CD14-positive monocyte (primary cell): ENCODE results near the gene GSE1. TPM values are rescaled to one million over a fixed set of nuclear protein-coding genes. Genes with fewer than 3 reads are reported as not detected.
A peak's percentile ranks its signal among the peaks of the same experiment; 100 is the strongest.

ENCODE experiments used
- DNase-seq, 3 donors: peaks; one replicate each; pipeline ENCODE4 v3.0.0-alpha.2; 2011 to 2022
- H2AFZ ChIP-seq: 2 replicates; pipeline ENCODE4 v1.6.0; 2012; ENCODE audit warnings: mild to moderate bottlenecking, low read depth, low read length, inconsistent platforms; ENCODE audit not compliant: insufficient read depth, poor library complexity, severe bottlenecking
- H3K27ac ChIP-seq, 2 donors: 1 replicate in 1 of 2; 2 replicates in 1 of 2; pipeline ENCODE4 v1.5.1; 2012 to 2013; ENCODE audit warnings: low read length in 2 of 2, control low read depth in 1 of 2, inconsistent platforms in 1 of 2, low read depth in 1 of 2, mild to moderate bottlenecking in 1 of 2
- H3K27me3 ChIP-seq, 2 donors: one replicate each; pipeline versions ENCODE4 v1.6.0 to v1.6.1; 2011 to 2013; ENCODE audit warnings: low read length in 2 of 2; ENCODE audit not compliant: control insufficient read depth in 2 of 2, insufficient read depth in 2 of 2
- H3K36me3 ChIP-seq, 2 donors: replicated peaks in 1 of 2; 1 replicate in 1 of 2; 2 replicates in 1 of 2; pipeline versions ENCODE4 v1.5.1 to v1.6.1; 2012 to 2013; ENCODE audit warnings: low read length in 2 of 2, control low read depth in 1 of 2, inconsistent platforms in 1 of 2, mild to moderate bottlenecking in 1 of 2; ENCODE audit not compliant: insufficient read depth in 2 of 2, control insufficient read depth in 1 of 2
- H3K4me1 ChIP-seq, 2 donors: 1 replicate in 1 of 2; 2 replicates in 1 of 2; pipeline versions ENCODE4 v1.5.1 to v1.6.1; 2012 to 2013; ENCODE audit warnings: low read length in 2 of 2, control low read depth in 1 of 2, inconsistent platforms in 1 of 2, mild to moderate bottlenecking in 1 of 2, moderate library complexity in 1 of 2; ENCODE audit not compliant: insufficient read depth in 2 of 2, control insufficient read depth in 1 of 2
- H3K4me2 ChIP-seq: replicated peaks from 2 replicates; pipeline ENCODE3; 2012; ENCODE audit warnings: low read length, moderate library complexity, mild to moderate bottlenecking; ENCODE audit not compliant: poor library complexity, severe bottlenecking; ENCODE audit errors: extremely low read depth
- H3K4me3 ChIP-seq, 3 experiments: fragments of 200-600 bp in 1 of 3; sonication (generic) in 1 of 3; replicated peaks in 1 of 3; 1 replicate in 2 of 3; 2 replicates in 1 of 3; pipeline ENCODE4 v1.5.1; 2011 to 2013; ENCODE audit warnings: low read length in 3 of 3, mild to moderate bottlenecking in 3 of 3, control low read depth in 2 of 3, low read depth in 2 of 3, inconsistent platforms in 1 of 3, moderate library complexity in 1 of 3
- H3K79me2 ChIP-seq: 2 replicates; pipeline ENCODE4 v1.6.0; 2012; ENCODE audit warnings: mild to moderate bottlenecking, control low read depth, inconsistent platforms, low read length, moderate library complexity; ENCODE audit not compliant: insufficient read depth
- H3K9ac ChIP-seq: 2 replicates; pipeline ENCODE4 v1.6.0; 2017; ENCODE audit warnings: low read length, mild to moderate bottlenecking; ENCODE audit not compliant: insufficient read depth, poor library complexity, severe bottlenecking
- H3K9me3 ChIP-seq, 2 donors: replicated peaks in 1 of 2; 1 replicate in 1 of 2; 2 replicates in 1 of 2; pipeline versions ENCODE4 v1.5.1 to v1.6.1; 2012 to 2013; ENCODE audit warnings: low read length in 2 of 2, control low read depth in 1 of 2; ENCODE audit not compliant: control insufficient read depth in 1 of 2, insufficient read depth in 1 of 2
- H4K20me1 ChIP-seq: 2 replicates; pipeline ENCODE4 v1.6.0; 2012; ENCODE audit warnings: mild to moderate bottlenecking, low read length, control low read depth, moderate library complexity; ENCODE audit not compliant: insufficient read depth
- H3K27ac Mint-ChIP-seq, 7 donors: one replicate each; pipeline ENCODE4 v1.8.0; 2020; ENCODE audit warnings: mild to moderate bottlenecking in 7 of 7, mixed read lengths in 7 of 7, moderate library complexity in 6 of 7, inconsistent platforms in 2 of 7
- H3K27me3 Mint-ChIP-seq, 3 donors: one replicate each; pipeline ENCODE4 v1.8.0; 2021 to 2022; ENCODE audit warnings: low read depth in 3 of 3, mild to moderate bottlenecking in 3 of 3, mixed read lengths in 3 of 3, moderate library complexity in 3 of 3, inconsistent platforms in 1 of 3
- H3K36me3 Mint-ChIP-seq, 2 donors: one replicate each; pipeline ENCODE4 v1.8.0; 2020; ENCODE audit warnings: mixed read lengths in 2 of 2, inconsistent platforms in 1 of 2, mild to moderate bottlenecking in 1 of 2
- H3K4me1 Mint-ChIP-seq: one replicate; pipeline ENCODE4 v1.8.0; 2020; ENCODE audit warnings: mild to moderate bottlenecking, mixed read lengths
- H3K4me3 Mint-ChIP-seq, 2 donors: one replicate each; pipeline ENCODE4 v1.8.0; 2020; ENCODE audit warnings: mild to moderate bottlenecking in 2 of 2, mixed read lengths in 2 of 2, moderate library complexity in 1 of 2
- H3K9me3 Mint-ChIP-seq, 7 donors: one replicate each; pipeline ENCODE4 v1.8.0; 2020 to 2022; ENCODE audit warnings: mixed read lengths in 7 of 7, mild to moderate bottlenecking in 6 of 7, moderate library complexity in 6 of 7, inconsistent platforms in 2 of 7
- WGBS: methylation state at CpG from one replicate; pipeline ENCODE4 v1.1.5; 2013; ENCODE audit warnings: missing lambda C conversion rate; ENCODE audit not compliant: insufficient coverage; 5-methylcytosine and 5-hydroxymethylcytosine counted together
- intact Hi-C, 2 donors: fragments of 100-400 bp; cut with micrococcal nuclease; formaldehyde crosslinking; loops; one replicate each; pipeline versions ENCODE4 v1.15.0 to v1.15.1; 2023
- polyA plus RNA-seq, 3 donors: library from polyadenylated mRNA; depleted of rRNA in 1 of 3; unstranded in 2 of 3; stranded (reverse) in 1 of 3; fragments of 300-500 nt in 2 of 3; fragments of >200 nt in 1 of 3; fragmentation: Illumina TruSeq in 2 of 3; gene quantifications; 1 replicate in 2 of 3; 2 replicates in 1 of 3; pipeline ENCODE4 v1.2.3, GENCODE V29; 2012 to 2021
- TF ChIP-seq, protein P1 (sequence below): fragments of 200-600 bp; IDR thresholded peaks from one replicate; pipeline ENCODE4 v1.8.0; 2022; ENCODE audit warnings: antibody characterized with exemption, mild to moderate bottlenecking

GSE1 gene
- polyA plus RNA-seq, 3 donors = 0.67 to 38.9 (median 0.86) TPM

- no peak overlapping the region for H3K27ac ChIP-seq
- H4K20me1 ChIP-seq = peaks cover 10% of the 10 kb centered on the region
- Mint-ChIP-seq H3K27me3 (peaks cover 0 to 12% (median 7%) of the 10 kb centered on the region in 3 donors), H3K9me3 (peaks cover 12 to 23% (median 15%) of the 10 kb centered on the region in 7 donors), H3K4me3 (no peak overlapping the region), H3K27ac (peak overlapping the region in 1 of 7 donors; percentile 9), H3K36me3 (peaks cover 18 to 30% of the 10 kb centered on the region in 2 donors), H3K4me1 (peaks cover 16% of the 10 kb centered on the region)
- DNase-seq = no peak
- H3K9ac ChIP-seq = peak overlapping the region; percentile 8
- no peak overlapping the region for H3K4me2 ChIP-seq
- peaks cover 0 to 19% of the 10 kb centered on the region in 2 donors for H3K36me3 ChIP-seq
- TF ChIP-seq, protein P1, sequence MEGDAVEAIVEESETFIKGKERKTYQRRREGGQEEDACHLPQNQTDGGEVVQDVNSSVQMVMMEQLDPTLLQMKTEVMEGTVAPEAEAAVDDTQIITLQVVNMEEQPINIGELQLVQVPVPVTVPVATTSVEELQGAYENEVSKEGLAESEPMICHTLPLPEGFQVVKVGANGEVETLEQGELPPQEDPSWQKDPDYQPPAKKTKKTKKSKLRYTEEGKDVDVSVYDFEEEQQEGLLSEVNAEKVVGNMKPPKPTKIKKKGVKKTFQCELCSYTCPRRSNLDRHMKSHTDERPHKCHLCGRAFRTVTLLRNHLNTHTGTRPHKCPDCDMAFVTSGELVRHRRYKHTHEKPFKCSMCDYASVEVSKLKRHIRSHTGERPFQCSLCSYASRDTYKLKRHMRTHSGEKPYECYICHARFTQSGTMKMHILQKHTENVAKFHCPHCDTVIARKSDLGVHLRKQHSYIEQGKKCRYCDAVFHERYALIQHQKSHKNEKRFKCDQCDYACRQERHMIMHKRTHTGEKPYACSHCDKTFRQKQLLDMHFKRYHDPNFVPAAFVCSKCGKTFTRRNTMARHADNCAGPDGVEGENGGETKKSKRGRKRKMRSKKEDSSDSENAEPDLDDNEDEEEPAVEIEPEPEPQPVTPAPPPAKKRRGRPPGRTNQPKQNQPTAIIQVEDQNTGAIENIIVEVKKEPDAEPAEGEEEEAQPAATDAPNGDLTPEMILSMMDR = no peak
- H3K9me3 ChIP-seq = peaks cover 11 to 15% of the 10 kb centered on the region in 2 donors
- intact Hi-C loops = loop anchor here (2.0 to 10.0 kb wide), 3 partner anchors 41 to 421 kb away; no protein-coding TSS in a partner anchor
- H3K27me3 ChIP-seq = no peaks in the 10 kb centered on the region
- H3K4me3 ChIP-seq = no peak overlapping the region
- 33% methylated on average over 4 of the region's 9 CpGs for WGBS
- H3K4me1 ChIP-seq = peaks cover 17 to 26% of the 10 kb centered on the region in 2 donors
- H2AFZ ChIP-seq = no peak overlapping the region
- H3K79me2 ChIP-seq = no peaks in the 10 kb centered on the region
These were observed 103.0 kb downstream of the GSE1 start for GRCh38 chr16:85716022-85716679.

GRCh38 chr16:85716680-85717038, 103.5 kb downstream of the GSE1 start:
- Mint-ChIP-seq H3K27ac (no peak overlapping the region), H3K27me3 (peaks cover 0 to 12% (median 7%) of the 10 kb centered on the region in 3 donors), H3K4me3 (no peak overlapping the region), H3K36me3 (peaks cover 18 to 30% of the 10 kb centered on the region in 2 donors), H3K9me3 (peaks cover 12 to 22% (median 15%) of the 10 kb centered on the region in 7 donors), H3K4me1 (peaks cover 16% of the 10 kb centered on the region)
- Histone ChIP-seq H3K36me3 (peaks cover 0 to 18% of the 10 kb centered on the region in 2 donors), H3K4me2 (no peak overlapping the region), H3K9ac (peak overlapping the region; percentile 8), H2AFZ (no peak overlapping the region), H3K27me3 (no peaks in the 10 kb centered on the region), H3K4me1 (peaks cover 17 to 26% of the 10 kb centered on the region in 2 donors), H4K20me1 (peaks cover 10% of the 10 kb centered on the region), H3K4me3 (no peak overlapping the region), H3K79me2 (no peaks in the 10 kb centered on the region), H3K27ac (no peak overlapping the region), H3K9me3 (peaks cover 11 to 14% of the 10 kb centered on the region in 2 donors)
- intact Hi-C loops = loop anchor here (2.0 to 10.0 kb wide), 3 partner anchors 41 to 422 kb away; no protein-coding TSS in a partner anchor
- WGBS = 54% methylated on average over 2 of the region's 3 CpGs
- no peak for DNase-seq
- TF ChIP-seq, protein P1 = no peak
